ENCODE data around the gene NUDT21.
"Not testable (repeated sequence)": the region's sequence is repeated elsewhere in the genome, so short reads cannot be mapped to it uniquely, and the experiment has no call there.

NUDT21 gene

GRCh38 chr16:56450986-56451752, at the start of gene NUDT21, which contains the start of gene OGFOD1:
Gene NUDT21 (minus strand): TSS chr16:56451332. CDS start chr16:56451202, 130 bp downstream.
Gene OGFOD1 (plus strand): TSS chr16:56451554. CDS start chr16:56451613, 59 bp downstream.
- DNase-seq (ENCODE audit: extremely low read depth in 1 of 2, low read depth in 1 of 2) = peak; percentile 77 to 94

- DNase-seq (ENCODE audit: extremely low read depth in 1 of 2, low read depth in 1 of 2) = no peak
These were observed 42.7 kb upstream of the NUDT21 start for GRCh38 chr16:56493815-56494214.

- DNase-seq (ENCODE audit: extremely low read depth in 1 of 2, low read depth in 1 of 2) = no peak
These were observed 42.0 kb upstream of the NUDT21 start for GRCh38 chr16:56493126-56493525.

- DNase-seq (ENCODE audit: extremely low read depth in 1 of 2, low read depth in 1 of 2) = no peak
These were observed 40.6 kb upstream of the NUDT21 start for GRCh38 chr16:56491657-56492261.

GRCh38 chr16:56488868-56489267, 37.7 kb upstream of the NUDT21 start:
- not testable (repeated sequence) for DNase-seq (ENCODE audit: extremely low read depth in 1 of 2, low read depth in 1 of 2)

- no peak for DNase-seq (ENCODE audit: extremely low read depth in 1 of 2, low read depth in 1 of 2)
These were observed 36.9 kb upstream of the NUDT21 start for GRCh38 chr16:56488035-56488434.

- DNase-seq (ENCODE audit: extremely low read depth in 1 of 2, low read depth in 1 of 2) = no peak
These were observed 32.3 kb upstream of the NUDT21 start for GRCh38 chr16:56483394-56483793.

- DNase-seq (ENCODE audit: extremely low read depth in 1 of 2, low read depth in 1 of 2) = no peak
These were observed 31.6 kb upstream of the NUDT21 start for GRCh38 chr16:56482683-56483236.

GRCh38 chr16:56481468-56482122, 30.5 kb upstream of the NUDT21 start:
- DNase-seq (ENCODE audit: extremely low read depth in 1 of 2, low read depth in 1 of 2) = no peak

GRCh38 chr16:56480776-56481467, 29.8 kb upstream of the NUDT21 start:
- DNase-seq (ENCODE audit: extremely low read depth in 1 of 2, low read depth in 1 of 2) = no peak

- no peak for DNase-seq (ENCODE audit: extremely low read depth in 1 of 2, low read depth in 1 of 2)
These were observed 28.3 kb upstream of the NUDT21 start for GRCh38 chr16:56479469-56479868.

GRCh38 chr16:56478281-56479049, 27.3 kb upstream of the NUDT21 start:
- no peak for DNase-seq (ENCODE audit: extremely low read depth in 1 of 2, low read depth in 1 of 2)

GRCh38 chr16:56477096-56477878, 26.2 kb upstream of the NUDT21 start:
- DNase-seq (ENCODE audit: extremely low read depth in 1 of 2, low read depth in 1 of 2) = no peak

- no peak for DNase-seq (ENCODE audit: extremely low read depth in 1 of 2, low read depth in 1 of 2)
These were observed 24.1 kb upstream of the NUDT21 start for GRCh38 chr16:56475201-56475600.

GRCh38 chr16:56470666-56471065, 19.5 kb upstream of the NUDT21 start:
- DNase-seq (ENCODE audit: extremely low read depth in 1 of 2, low read depth in 1 of 2) = no peak

- no peak for DNase-seq (ENCODE audit: extremely low read depth in 1 of 2, low read depth in 1 of 2)
These were observed 19.1 kb upstream of the NUDT21 start for GRCh38 chr16:56470232-56470631.

- no peak for DNase-seq (ENCODE audit: extremely low read depth in 1 of 2, low read depth in 1 of 2)
These were observed 18.6 kb upstream of the NUDT21 start for GRCh38 chr16:56469748-56470147.

- DNase-seq (ENCODE audit: extremely low read depth in 1 of 2, low read depth in 1 of 2) = no peak
These were observed 17.7 kb upstream of the NUDT21 start for GRCh38 chr16:56468800-56469199.

- no peak for DNase-seq (ENCODE audit: extremely low read depth in 1 of 2, low read depth in 1 of 2)
These were observed 15.2 kb upstream of the NUDT21 start for GRCh38 chr16:56466344-56466743.

Data from stimulated activated CD8-positive, alpha-beta memory T cell treated with anti-CD3 and anti-CD28 coated beads, Interleukin-7, amount 100 ng/mL, for 48 hours (primary cell).